ENCODE measurements around the gene HEYL. TPM values are rescaled to one million over a fixed set of nuclear protein-coding genes. Genes with fewer than 3 reads are reported as not detected.
A peak's percentile ranks its signal among the peaks of the same experiment; 100 is the strongest.

HEYL gene
- total and polyA plus RNA-seq, 4 donors = 7.6 to 19.6 (median 10.9) TPM

- 81 to 90% methylated on average over 5 of the region's 5 CpGs for WGBS, 2 donors
- no peak for ATAC-seq (ENCODE audit: insufficient read depth, low FRiP score)
- peak in 1 of 3 donors; percentile 18 for DNase-seq
- peaks cover 0 to 16% (median 3%) of the 10 kb centered on the region in 5 donors for H3K4me1 ChIP-seq (ENCODE audit: control insufficient read depth in 5 of 5, insufficient read depth in 5 of 5, low read length in 5 of 5)
- peak overlapping the region; percentile 11 to 60 for H3K27ac ChIP-seq (ENCODE audit: low read depth in 1 of 2, low read length in 1 of 2)
- H3K9ac ChIP-seq (ENCODE audit: insufficient read depth in 1 of 2, low read length in 2 of 2) = no peak overlapping the region
- no peak for TF ChIP-seq CTCF (IDR thresholded peaks at IDR 0.05; ENCODE audit: control extremely low read depth, extremely low read depth)
- H3K36me3 ChIP-seq (ENCODE audit: control insufficient read depth in 4 of 4, insufficient read depth in 4 of 4, low read length in 4 of 4) = peaks cover 0 to 4% (median 0%) of the 10 kb centered on the region in 4 donors
- H3K4me3 ChIP-seq = no peak overlapping the region
- H3K27me3 ChIP-seq (ENCODE audit: control insufficient read depth in 3 of 3, insufficient read depth in 3 of 3, low read length in 2 of 3) = peaks cover 0 to 3% (median 0%) of the 10 kb centered on the region in 3 donors
- no peaks in the 10 kb centered on the region for H3K9me3 ChIP-seq (ENCODE audit: control insufficient read depth in 4 of 4, insufficient read depth in 3 of 4, low read length in 3 of 4)
These were observed 7.1 kb downstream of the HEYL start for GRCh38 chr1:39632323-39632681.

GRCh38 chr1:39631361-39632322 lies 7.8 kb downstream of the HEYL start:
- DNase-seq (no peak), ATAC-seq (ENCODE audit: insufficient read depth, low FRiP score) (no peak)
- TF ChIP-seq CTCF (IDR thresholded peaks at IDR 0.05; ENCODE audit: control extremely low read depth, extremely low read depth) = no peak
- Histone ChIP-seq H3K27me3 (ENCODE audit: control insufficient read depth in 3 of 3, insufficient read depth in 3 of 3, low read length in 2 of 3) (peaks cover 0 to 3% (median 0%) of the 10 kb centered on the region in 3 donors), H3K9ac (ENCODE audit: insufficient read depth in 1 of 2, low read length in 2 of 2) (no peak overlapping the region), H3K4me1 (ENCODE audit: control insufficient read depth in 5 of 5, insufficient read depth in 5 of 5, low read length in 5 of 5) (peaks cover 0 to 13% (median 3%) of the 10 kb centered on the region in 5 donors), H3K4me3 (no peak overlapping the region), H3K36me3 (ENCODE audit: control insufficient read depth in 4 of 4, insufficient read depth in 4 of 4, low read length in 4 of 4) (peaks cover 0 to 7% (median 0%) of the 10 kb centered on the region in 4 donors), H3K9me3 (ENCODE audit: control insufficient read depth in 4 of 4, insufficient read depth in 3 of 4, low read length in 3 of 4) (no peaks in the 10 kb centered on the region), H3K27ac (ENCODE audit: low read depth in 1 of 2, low read length in 1 of 2) (peak overlapping the region in 1 of 2 donors; percentile 2)
- 84 to 92% methylated on average over 16 of the region's 16 CpGs for WGBS, 2 donors

GRCh38 chr1:39628807-39629350 lies 10.6 kb downstream of the HEYL start:
- WGBS, 2 donors = 96 to 99% methylated on average over 11 of the region's 11 CpGs
- Histone ChIP-seq H3K9me3 (ENCODE audit: control insufficient read depth in 4 of 4, insufficient read depth in 3 of 4, low read length in 3 of 4) (no peaks in the 10 kb centered on the region), H3K36me3 (ENCODE audit: control insufficient read depth in 4 of 4, insufficient read depth in 4 of 4, low read length in 4 of 4) (peaks cover 0 to 8% (median 0%) of the 10 kb centered on the region in 4 donors), H3K9ac (ENCODE audit: insufficient read depth in 1 of 2, low read length in 2 of 2) (no peak overlapping the region), H3K4me1 (ENCODE audit: control insufficient read depth in 5 of 5, insufficient read depth in 5 of 5, low read length in 5 of 5) (peaks cover 0 to 22% (median 7%) of the 10 kb centered on the region in 5 donors), H3K4me3 (no peak overlapping the region), H3K27me3 (ENCODE audit: control insufficient read depth in 3 of 3, insufficient read depth in 3 of 3, low read length in 2 of 3) (peaks cover 0 to 3% (median 2%) of the 10 kb centered on the region in 3 donors), H3K27ac (ENCODE audit: low read depth in 1 of 2, low read length in 1 of 2) (no peak overlapping the region)
- no peak for ATAC-seq (ENCODE audit: insufficient read depth, low FRiP score)
- DNase-seq = no peak
- TF ChIP-seq CTCF (IDR thresholded peaks at IDR 0.05; ENCODE audit: control extremely low read depth, extremely low read depth) = no peak
